IPS-NIHi7 (cell line): Measurements from ENCODE around the gene DOCK2.
"Not testable (repeated sequence)": the region's sequence is repeated elsewhere in the genome, so short reads cannot be mapped to it uniquely, and the experiment has no call there.

Experiments
- DNase-seq: peaks from one replicate; pipeline ENCODE4 v3.0.0; 2012; ENCODE audit warnings: mixed read lengths; ENCODE audit errors: extremely low spot score

The DOCK2 gene

GRCh38 chr5:169719360-169720314, 82.6 kb downstream of the DOCK2 start:
- no peak for DNase-seq

GRCh38 chr5:169721771-169722170, 84.7 kb downstream of the DOCK2 start:
- no peak for DNase-seq

- no peak for DNase-seq
Measured at GRCh38 chr5:169723103-169723831, 86.2 kb downstream of the DOCK2 start.

GRCh38 chr5:169724303-169725087, 87.4 kb downstream of the DOCK2 start:
- DNase-seq = no peak

- not testable (repeated sequence) for DNase-seq
Measured at GRCh38 chr5:169725665-169726064, 88.6 kb downstream of the DOCK2 start.

GRCh38 chr5:169728418-169728817, 91.3 kb downstream of the DOCK2 start:
- DNase-seq = no peak

GRCh38 chr5:169731221-169731620, 94.1 kb downstream of the DOCK2 start:
- DNase-seq = no peak

GRCh38 chr5:169732841-169733240, 95.8 kb downstream of the DOCK2 start:
- DNase-seq = no peak

GRCh38 chr5:169735913-169736312, 98.8 kb downstream of the DOCK2 start:
- no peak for DNase-seq

- no peak for DNase-seq
Measured at GRCh38 chr5:169736653-169737052, 99.6 kb downstream of the DOCK2 start.

GRCh38 chr5:169740435-169740834, 103.4 kb downstream of the DOCK2 start:
- no peak for DNase-seq

GRCh38 chr5:169742771-169743296, 105.8 kb downstream of the DOCK2 start:
- no peak for DNase-seq

- no peak for DNase-seq
Measured at GRCh38 chr5:169744336-169744735, 107.3 kb downstream of the DOCK2 start.

GRCh38 chr5:169745441-169746146, 108.5 kb downstream of the DOCK2 start:
- no peak for DNase-seq

GRCh38 chr5:169746147-169746694, 109.1 kb downstream of the DOCK2 start:
- DNase-seq = no peak

GRCh38 chr5:169748174-169748573, 111.1 kb downstream of the DOCK2 start:
- DNase-seq = no peak

GRCh38 chr5:169749295-169749694, 112.2 kb downstream of the DOCK2 start:
- no peak for DNase-seq

GRCh38 chr5:169751490-169751889, 114.4 kb downstream of the DOCK2 start:
- DNase-seq = no peak

GRCh38 chr5:169752566-169752965, 115.5 kb downstream of the DOCK2 start:
- not testable (repeated sequence) for DNase-seq

- no peak for DNase-seq
Measured at GRCh38 chr5:169753795-169754194, 116.7 kb downstream of the DOCK2 start.

- no peak for DNase-seq
Measured at GRCh38 chr5:169754737-169755136, 117.7 kb downstream of the DOCK2 start.
